EL (cell line): ENCODE data around the gene SLC22A12.

Experiments
- DNase-seq: peaks from one replicate; pipeline ENCODE4 v3.0.0-alpha.2; 2016

SLC22A12 gene

DNA sequence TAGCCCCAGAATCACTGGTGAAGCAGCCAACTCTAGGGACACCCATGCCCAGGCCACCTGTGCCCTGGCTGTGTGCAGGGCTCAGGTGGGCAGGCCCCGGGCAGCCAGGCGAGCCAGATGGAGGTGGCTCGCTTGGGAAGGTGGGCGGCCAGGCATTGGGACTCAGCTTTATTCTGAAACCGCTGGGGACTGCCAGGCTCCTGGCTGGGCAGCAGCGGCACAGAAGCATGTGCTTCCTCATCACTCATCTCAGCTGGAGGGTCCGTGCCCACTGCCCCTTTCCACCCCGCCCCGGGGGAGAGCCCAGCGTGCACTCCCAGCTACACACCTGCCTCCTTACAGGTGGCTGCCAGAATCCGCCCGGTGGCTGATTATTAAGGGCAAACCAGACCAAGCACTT is 27.1 kb upstream of the SLC22A12 start:
- no peak for DNase-seq

DNA sequence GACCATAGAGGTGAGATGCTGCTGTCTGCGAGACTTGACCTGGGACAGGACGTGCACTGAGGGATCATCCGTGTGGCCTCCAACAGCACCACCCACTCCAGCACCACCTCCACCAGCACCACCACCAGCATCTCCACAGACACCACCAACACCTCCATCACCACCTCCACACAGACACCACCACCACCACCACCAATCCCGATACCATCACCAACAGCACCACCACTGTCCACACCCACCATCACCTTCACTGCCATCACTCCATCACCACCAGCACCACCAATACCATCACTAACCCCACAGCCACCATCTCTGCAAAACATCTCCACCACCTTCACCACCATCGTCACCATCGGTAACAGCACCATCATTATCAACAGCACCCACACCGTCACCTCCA is 26.6 kb upstream of the SLC22A12 start:
- no peak for DNase-seq

GRCh38 chr11:64564947-64565889 is 25.8 kb upstream of the SLC22A12 start:
- DNase-seq = no peak

DNA sequence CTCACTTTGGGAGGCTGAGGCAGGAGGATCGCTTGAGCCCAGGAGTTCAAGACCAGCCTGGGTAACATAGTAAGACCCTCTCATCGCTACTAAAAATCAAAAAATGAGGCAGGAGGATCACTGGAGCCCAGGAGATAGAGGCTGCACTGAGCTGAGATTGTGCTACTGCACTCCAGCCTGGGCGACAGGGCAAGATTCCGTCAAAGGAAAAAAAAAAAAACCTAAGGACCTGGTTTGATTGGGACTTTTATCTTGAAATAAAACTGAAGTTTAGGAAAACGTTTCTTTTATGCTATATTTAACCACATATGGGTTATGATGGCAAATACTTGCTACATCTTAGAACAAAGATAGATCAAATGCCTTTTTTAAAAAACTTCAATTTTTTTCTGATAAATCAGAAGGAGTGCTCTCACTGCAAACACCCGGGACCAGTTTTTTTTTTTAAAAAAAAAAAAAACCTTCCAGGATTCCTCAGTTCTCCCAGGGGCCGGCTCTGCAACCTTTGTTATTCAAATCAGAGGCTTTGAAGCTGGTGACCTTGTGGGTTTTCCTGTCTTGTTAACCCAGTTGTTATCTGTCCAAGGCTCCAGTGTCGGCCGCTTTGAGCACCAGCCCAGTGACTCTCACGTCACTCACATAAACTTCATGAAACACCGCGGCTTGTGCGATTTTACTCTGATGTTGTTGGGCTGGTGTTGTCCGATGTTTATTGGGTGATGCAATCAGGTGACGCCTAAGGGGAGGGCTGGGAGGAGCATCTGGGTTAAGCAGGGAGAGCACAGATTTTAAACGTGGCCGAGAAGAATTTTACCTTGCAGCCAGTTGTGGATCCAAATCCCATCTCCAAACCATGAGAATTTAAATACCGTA is 24.7 kb upstream of the SLC22A12 start:
- DNase-seq = peak; percentile 57

DNA sequence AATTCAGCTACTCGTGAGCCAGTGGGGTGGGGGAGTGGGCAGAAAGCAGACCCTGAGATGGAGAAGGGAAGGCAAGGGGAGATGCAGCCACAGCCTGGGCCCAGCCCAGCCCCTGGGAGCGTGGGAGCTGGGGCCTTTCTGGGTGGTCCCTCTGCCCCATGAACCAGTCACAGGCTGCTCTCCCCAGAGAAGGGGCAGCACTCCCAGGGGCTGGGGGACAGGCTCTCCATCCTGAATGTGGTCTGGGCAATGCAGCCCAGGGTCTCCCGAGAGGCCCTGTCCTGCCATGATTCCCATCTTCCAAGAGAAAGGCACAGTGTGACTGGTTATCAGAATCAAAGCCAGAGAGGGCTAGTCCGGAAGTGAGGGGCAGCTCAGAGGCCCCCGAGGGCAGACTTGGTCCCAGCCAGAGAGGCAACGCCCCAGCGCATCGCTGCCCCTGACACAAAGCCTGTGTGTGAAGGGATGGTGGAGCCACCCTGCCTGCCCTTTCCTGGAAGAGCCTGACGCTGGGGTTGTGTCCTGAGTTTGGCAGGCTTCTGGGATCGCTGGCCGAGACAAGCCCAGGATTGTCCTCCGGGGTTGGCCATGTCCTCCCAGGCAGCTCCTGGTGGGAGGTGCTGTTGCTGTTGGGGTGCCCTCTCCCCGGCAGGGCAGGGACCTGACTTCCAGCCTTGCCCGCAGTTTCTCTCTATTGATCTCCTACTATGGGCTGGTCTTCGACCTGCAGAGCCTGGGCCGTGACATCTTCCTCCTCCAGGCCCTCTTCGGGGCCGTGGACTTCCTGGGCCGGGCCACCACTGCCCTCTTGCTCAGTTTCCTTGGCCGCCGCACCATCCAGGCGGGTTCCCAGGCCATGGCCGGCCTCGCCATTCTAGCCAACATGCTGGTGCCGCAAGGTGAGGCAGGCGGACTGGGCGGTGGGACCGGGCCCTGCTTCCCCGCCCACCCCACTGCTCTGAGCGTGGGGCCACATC is 23.8 kb upstream of the SLC22A12 start:
- DNase-seq = no peak

- no peak for DNase-seq
Observed at GRCh38 chr11:64568041-64568571, 22.9 kb upstream of the SLC22A12 start.

DNA sequence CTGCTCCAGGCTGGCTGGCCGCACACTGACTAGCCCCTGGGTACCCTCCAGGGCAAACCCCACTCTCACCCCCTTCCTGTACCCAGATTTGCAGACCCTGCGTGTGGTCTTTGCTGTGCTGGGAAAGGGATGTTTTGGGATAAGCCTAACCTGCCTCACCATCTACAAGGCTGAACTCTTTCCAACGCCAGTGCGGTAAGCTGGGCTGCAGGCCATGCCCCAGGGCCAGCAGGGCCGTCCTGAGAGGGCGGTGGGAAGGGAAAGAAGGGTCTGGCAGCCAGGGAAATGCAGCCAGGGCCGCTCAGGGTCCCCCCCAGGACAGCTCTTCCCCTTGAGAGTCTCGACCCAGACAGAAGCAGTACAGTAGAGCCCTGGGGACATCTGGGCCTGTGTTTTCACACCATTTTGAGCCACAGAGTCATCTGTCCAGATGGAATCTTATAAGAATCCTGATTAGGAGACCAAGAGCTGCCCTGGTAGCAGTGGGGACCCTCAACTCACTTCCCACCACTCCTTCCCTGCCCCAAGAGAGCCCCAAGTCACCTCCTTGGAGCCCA is 22.4 kb upstream of the SLC22A12 start:
- no peak for DNase-seq

DNA sequence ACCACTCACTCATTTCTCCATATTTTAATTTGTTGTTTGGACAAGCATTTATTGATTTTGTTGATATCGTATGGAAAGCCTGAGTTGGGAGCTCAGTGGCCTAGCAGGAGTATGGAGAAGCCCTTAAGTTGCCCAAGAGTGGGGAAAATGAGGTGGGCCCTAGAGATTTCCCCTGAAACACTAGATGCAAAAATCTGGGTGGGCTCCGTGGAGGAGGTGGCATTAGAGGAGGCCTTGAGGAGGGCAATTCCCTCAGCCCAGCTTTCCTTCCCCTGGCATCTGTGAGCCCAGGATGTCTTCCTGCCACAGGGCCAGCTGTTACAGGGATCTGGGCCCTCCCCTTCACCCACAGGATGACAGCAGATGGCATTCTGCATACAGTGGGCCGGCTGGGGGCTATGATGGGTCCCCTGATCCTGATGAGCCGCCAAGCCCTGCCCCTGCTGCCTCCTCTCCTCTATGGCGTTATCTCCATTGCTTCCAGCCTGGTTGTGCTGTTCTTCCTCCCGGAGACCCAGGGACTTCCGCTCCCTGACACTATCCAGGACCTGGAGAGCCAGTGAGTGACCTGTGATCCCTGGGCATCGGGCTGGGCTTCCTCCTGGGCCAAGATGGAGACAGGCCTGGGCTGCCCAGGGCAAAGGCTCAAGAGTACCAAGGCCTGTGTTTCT is 21.6 kb upstream of the SLC22A12 start:
- DNase-seq = no peak

DNA sequence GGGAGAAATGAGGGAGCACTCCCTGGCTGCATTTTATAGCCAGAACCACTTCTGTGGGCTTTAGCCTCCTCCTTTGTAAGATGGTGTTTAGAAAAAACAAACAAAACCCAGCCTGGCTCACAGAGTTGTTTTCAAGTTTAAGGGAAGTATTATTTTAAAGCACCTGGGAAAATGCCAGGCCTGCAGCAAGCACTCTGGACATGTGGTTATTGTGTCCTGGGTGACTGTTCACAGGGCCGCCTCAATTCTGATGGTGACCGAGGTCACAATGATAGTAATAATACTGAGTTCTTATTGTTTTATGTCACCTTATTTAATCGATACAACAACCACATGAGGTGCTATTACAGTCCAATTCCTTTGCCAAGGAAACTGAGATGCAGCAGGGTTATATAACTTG is 20.7 kb upstream of the SLC22A12 start:
- DNase-seq = no peak

- no peak for DNase-seq
Observed at GRCh38 chr11:64571050-64571409, 20.0 kb upstream of the SLC22A12 start.

- no peak for DNase-seq
Observed at GRCh38 chr11:64571410-64572091, 19.5 kb upstream of the SLC22A12 start.

DNA sequence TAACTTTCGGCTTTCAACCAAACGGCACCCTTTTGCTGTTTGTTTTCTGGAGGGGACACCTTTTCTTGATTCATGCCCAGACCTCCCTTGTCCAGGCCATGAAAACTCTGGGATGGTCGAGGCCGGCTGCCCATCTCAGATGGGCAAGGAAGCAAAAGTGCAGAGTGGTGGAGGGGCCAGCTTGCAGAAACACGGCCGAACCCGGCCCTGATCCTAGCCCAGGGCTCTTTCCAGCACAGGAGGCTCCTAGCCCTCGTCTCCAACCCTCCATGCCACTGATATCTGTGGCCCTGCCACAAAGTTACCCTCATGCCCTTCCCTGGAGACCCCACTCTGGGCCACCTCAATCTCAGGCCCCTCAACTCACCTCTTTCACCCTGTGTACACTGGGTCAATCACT is 18.9 kb upstream of the SLC22A12 start:
- DNase-seq = no peak

DNA sequence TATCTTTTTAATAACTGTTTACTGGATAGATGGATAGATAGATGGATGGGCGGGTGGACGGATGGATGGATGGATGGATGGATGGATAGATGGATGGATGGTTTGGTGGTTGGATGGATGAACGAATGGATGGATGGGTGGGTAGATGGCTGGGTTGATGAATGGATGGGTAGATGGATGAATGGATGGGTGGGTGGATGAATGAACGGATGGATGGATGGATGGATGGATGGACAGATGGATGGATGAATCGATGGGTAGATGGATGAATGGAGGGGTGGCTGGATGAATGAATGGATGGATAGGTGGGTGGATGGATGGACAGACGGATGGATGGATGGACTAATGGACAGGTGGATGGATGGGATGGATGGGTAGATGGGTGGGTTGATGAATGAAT is 13.8 kb upstream of the SLC22A12 start:
- DNase-seq = no peak

- no peak for DNase-seq
Observed at GRCh38 chr11:64580412-64580811, 10.6 kb upstream of the SLC22A12 start.

DNA sequence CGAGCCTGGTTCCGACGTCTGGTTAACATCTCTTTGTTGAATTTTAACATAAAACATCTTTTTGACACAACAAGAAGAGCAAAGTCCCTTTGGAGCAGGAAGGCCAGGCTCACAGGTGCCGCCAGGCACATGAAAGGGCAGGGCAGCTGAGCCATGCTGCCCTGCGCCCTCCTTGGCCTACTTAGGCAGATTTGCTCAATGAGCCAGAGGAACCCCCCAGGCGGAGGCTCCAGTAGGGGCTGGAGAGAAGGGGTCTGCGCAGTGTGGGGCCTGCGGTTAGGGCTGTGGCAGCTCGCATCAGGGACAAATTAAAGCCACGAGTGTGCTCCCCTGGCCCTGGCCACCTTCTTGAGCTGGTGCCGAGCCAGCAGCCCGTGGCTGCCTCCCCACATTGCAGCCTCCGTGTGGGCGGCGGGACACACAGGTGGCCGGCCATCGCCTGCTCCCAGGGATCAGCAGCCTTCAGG is 9.9 kb upstream of the SLC22A12 start:
- DNase-seq = no peak

DNA sequence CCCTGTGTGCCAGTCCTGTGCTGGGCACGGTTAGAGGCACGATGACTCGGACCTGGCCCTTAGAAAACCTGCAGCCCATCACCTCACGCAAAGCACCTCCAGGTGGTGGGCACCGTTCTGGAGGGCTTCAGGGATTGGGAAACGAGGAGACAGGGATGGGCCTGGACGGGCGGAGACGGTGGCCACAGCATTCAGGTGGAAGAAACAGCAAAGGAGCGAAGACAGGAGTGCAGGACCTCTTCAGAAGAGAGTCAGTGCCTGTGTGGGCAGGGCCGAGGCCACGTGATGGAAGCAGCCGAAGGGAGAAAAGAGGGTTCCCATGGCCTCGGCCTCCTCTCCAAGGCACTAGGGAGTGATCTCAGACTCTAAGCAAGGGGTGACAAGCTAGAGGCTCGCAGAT is 8.1 kb upstream of the SLC22A12 start:
- no peak for DNase-seq

DNA sequence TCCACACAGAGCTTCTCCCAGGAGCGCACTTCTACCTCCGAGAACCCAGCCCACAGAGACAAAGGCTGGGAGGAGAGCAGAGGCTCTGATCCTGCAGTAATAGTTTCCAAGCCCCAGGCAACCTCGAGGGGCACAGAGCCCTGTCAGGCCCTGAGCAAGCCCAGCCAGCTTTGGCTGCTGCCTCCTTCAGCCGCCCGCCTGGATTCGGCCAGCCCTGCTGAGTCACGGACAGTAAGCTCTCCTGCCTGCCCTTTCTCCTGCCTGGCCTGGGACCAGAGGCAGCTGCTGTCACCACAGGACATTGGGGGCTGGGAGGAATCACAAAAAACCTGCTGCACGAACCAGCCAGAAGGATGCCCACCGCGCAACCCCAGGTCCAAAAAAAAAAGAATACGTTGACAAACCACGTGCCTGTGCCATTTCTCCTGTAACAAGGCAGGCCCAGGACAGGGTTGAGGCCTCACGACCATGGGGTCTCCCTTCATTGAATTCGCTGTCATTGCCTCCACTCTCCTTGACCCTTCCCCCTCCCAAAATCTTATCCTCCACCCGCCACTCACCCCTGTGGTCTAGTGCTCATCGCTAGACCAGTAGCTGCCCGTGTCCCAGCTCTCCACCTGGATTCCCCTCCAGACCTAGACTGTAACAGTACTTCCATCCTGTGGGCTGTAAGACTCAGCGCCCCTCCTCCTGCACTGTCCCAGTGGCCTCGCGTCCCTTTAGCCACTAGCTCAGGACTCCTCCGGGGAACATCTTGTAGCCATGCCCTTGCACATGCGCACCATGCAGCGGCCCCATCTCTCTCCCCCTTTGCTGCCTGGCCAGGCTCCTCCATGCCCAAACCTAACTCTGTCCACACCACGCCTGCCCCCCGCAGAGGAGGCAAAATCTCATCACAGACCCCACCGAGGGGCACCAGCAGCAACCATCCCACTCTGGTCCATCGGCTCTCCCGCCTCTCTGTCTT is 7.4 kb upstream of the SLC22A12 start:
- peak; percentile 18 for DNase-seq

- DNase-seq = no peak
Observed at GRCh38 chr11:64585150-64585549, 5.9 kb upstream of the SLC22A12 start.

- no peak for DNase-seq
Observed at GRCh38 chr11:64586366-64586765, 4.7 kb upstream of the SLC22A12 start.

- no peak for DNase-seq
Observed at GRCh38 chr11:64588701-64589100, 2.3 kb upstream of the SLC22A12 start.
